WTC11 (cell line): ENCODE measurements around the gene SAP30BP.

Experiments used
- ATF2 ChIP-seq: sonication (generic); formaldehyde crosslinking; IDR thresholded peaks from 2 replicates; pipeline ENCODE4 v1.8.1; 2022; ENCODE audit warnings: low read depth, missing genetic modification reagents, borderline replicate concordance
- CBFB ChIP-seq: sonication (generic); formaldehyde crosslinking; IDR thresholded peaks from 2 replicates; pipeline ENCODE4 v1.8.1; 2022; ENCODE audit warnings: mild to moderate bottlenecking, low read depth, missing genetic modification reagents
- CTCF ChIP-seq: fragments of 200-600 bp; IDR thresholded peaks from 2 replicates; pipeline ENCODE4 v1.8.0; 2022; ENCODE audit warnings: antibody characterized with exemption
- ETV6 ChIP-seq: sonication (generic); formaldehyde crosslinking; IDR thresholded peaks from 2 replicates; pipeline ENCODE4 v1.8.1; 2022; ENCODE audit warnings: mild to moderate bottlenecking, missing genetic modification reagents
- JUN ChIP-seq: sonication (generic); formaldehyde crosslinking; IDR thresholded peaks from 2 replicates; pipeline ENCODE4 v1.8.0; 2023; ENCODE audit warnings: mild to moderate bottlenecking, missing genetic modification reagents
- KAT7 ChIP-seq: sonication (generic); formaldehyde crosslinking; IDR thresholded peaks from 2 replicates; pipeline ENCODE4 v1.8.1; 2023; ENCODE audit warnings: missing genetic modification reagents, mild to moderate bottlenecking, borderline replicate concordance
- MAX ChIP-seq: sonication (generic); formaldehyde crosslinking; IDR thresholded peaks from 2 replicates; pipeline ENCODE4 v1.8.0; 2022; ENCODE audit warnings: mild to moderate bottlenecking, missing genetic modification reagents
- NFYB ChIP-seq: sonication (generic); formaldehyde crosslinking; conservative IDR thresholded peaks from 2 replicates; pipeline ENCODE4 v1.8.0; 2022; ENCODE audit warnings: low read depth, missing genetic modification reagents
- SP1 ChIP-seq: sonication (generic); formaldehyde crosslinking; conservative IDR thresholded peaks from 2 replicates; pipeline ENCODE4 v1.8.1; 2022; ENCODE audit warnings: missing genetic modification reagents
- USF1 ChIP-seq: sonication (generic); formaldehyde crosslinking; IDR thresholded peaks from 2 replicates; pipeline ENCODE4 v1.8.0; 2022; ENCODE audit warnings: mild to moderate bottlenecking, missing genetic modification reagents
- USF2 ChIP-seq: sonication (generic); formaldehyde crosslinking; IDR thresholded peaks from 2 replicates; pipeline ENCODE4 v1.8.1; 2023; ENCODE audit warnings: mild to moderate bottlenecking, missing genetic modification reagents, moderate library complexity
- ZBTB21 ChIP-seq: sonication (generic); formaldehyde crosslinking; IDR thresholded peaks from 2 replicates; pipeline ENCODE4 v1.8.1; 2023; ENCODE audit warnings: mild to moderate bottlenecking, missing genetic modification reagents, borderline replicate concordance
- ZNF121 ChIP-seq: sonication (generic); formaldehyde crosslinking; IDR thresholded peaks from 2 replicates; pipeline ENCODE4 v1.8.0; 2023; ENCODE audit warnings: missing genetic modification reagents
- ZNF219 ChIP-seq: sonication (generic); formaldehyde crosslinking; IDR thresholded peaks from 2 replicates; pipeline ENCODE4 v1.8.0; 2023; ENCODE audit warnings: missing genetic modification reagents, mild to moderate bottlenecking, borderline replicate concordance

GRCh38 chr17:75691371-75691791 is 24.2 kb downstream of the SAP30BP start:
- TF ChIP-seq ZNF219: no peak
- TF ChIP-seq ZBTB21 (CRISPR knock-in tag): no peak
- no peak for TF ChIP-seq ETV6 (CRISPR knock-in tag)
- no peak for TF ChIP-seq CTCF
- TF ChIP-seq ATF2: no peak
- TF ChIP-seq NFYB (CRISPR knock-in tag): no peak
- TF ChIP-seq KAT7 (CRISPR knock-in tag): no peak
- TF ChIP-seq USF1: no peak
- no peak for TF ChIP-seq SP1 (CRISPR knock-in tag)
- no peak for TF ChIP-seq ZNF121 (CRISPR knock-in tag)
- TF ChIP-seq CBFB (CRISPR knock-in tag): no peak
- no peak for TF ChIP-seq JUN (CRISPR knock-in tag)
- no peak for TF ChIP-seq MAX (CRISPR knock-in tag)
- TF ChIP-seq USF2: no peak
